DOHH2 (cell line): ENCODE data around the gene CCL11.

Experiments
- EZH2phosphoT487 ChIP-seq: fragments of 200-600 bp; sonication (generic); IDR thresholded peaks from 2 replicates; pipeline ENCODE4 v1.6.1; 2017; ENCODE audit warnings: borderline replicate concordance, mild to moderate bottlenecking, antibody characterized with exemption, low read length, moderate library complexity, mixed read lengths
- TF ChIP-seq, protein P1 (sequence below): fragments of 200-600 bp; sonication (generic); IDR thresholded peaks from one replicate; pipeline ENCODE4 v1.5.1; 2014; ENCODE audit warnings: antibody characterized with exemption, mild to moderate bottlenecking, low read depth, low read length; ENCODE audit not compliant: poor library complexity, severe bottlenecking

DNA sequence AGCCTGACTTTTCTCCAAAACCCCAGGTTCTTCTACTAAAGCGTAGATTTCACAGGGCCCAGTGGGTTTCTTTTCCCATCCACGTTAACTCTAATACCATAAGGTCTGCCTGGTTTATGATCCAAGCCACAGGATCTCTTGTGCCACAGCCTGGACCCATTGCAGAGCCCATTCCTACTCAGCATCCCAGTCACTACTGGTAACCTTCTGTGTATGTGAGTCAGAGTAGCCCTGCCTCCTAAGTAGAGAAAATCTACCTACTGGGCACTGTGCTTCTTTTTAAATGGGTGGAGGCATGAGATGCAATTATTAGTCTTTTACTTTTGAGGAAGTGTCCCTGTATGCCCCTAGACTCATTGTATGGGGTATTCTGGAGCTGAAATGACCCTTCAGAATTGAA lies 13.5 kb downstream of the CCL11 start:
- TF ChIP-seq, protein P1, sequence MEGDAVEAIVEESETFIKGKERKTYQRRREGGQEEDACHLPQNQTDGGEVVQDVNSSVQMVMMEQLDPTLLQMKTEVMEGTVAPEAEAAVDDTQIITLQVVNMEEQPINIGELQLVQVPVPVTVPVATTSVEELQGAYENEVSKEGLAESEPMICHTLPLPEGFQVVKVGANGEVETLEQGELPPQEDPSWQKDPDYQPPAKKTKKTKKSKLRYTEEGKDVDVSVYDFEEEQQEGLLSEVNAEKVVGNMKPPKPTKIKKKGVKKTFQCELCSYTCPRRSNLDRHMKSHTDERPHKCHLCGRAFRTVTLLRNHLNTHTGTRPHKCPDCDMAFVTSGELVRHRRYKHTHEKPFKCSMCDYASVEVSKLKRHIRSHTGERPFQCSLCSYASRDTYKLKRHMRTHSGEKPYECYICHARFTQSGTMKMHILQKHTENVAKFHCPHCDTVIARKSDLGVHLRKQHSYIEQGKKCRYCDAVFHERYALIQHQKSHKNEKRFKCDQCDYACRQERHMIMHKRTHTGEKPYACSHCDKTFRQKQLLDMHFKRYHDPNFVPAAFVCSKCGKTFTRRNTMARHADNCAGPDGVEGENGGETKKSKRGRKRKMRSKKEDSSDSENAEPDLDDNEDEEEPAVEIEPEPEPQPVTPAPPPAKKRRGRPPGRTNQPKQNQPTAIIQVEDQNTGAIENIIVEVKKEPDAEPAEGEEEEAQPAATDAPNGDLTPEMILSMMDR: no peak
- no peak for TF ChIP-seq EZH2phosphoT487
